Esophagus (tissue), 2 donors: ENCODE results near the gene ADAM23. TPM values are rescaled to one million over a fixed set of nuclear protein-coding genes. Genes with fewer than 3 reads are reported as not detected.
A peak's percentile ranks its signal among the peaks of the same experiment; 100 is the strongest.

Experiments used
- H3K27ac ChIP-seq, 2 donors: one replicate each; pipeline ENCODE4 v1.5.1; 2013; ENCODE audit warnings: low read depth in 2 of 2, mild to moderate bottlenecking in 2 of 2, inconsistent platforms in 1 of 2, low read length in 1 of 2, moderate library complexity in 1 of 2
- H3K27me3 ChIP-seq, 2 donors: one replicate each; pipeline ENCODE4 v1.6.1; 2013; ENCODE audit warnings: low read length in 2 of 2, control low read depth in 1 of 2, mild to moderate bottlenecking in 1 of 2; ENCODE audit not compliant: insufficient read depth in 2 of 2, control insufficient read depth in 1 of 2
- H3K36me3 ChIP-seq, 2 donors: one replicate each; pipeline ENCODE4 v1.6.1; 2013; ENCODE audit warnings: low read length in 1 of 2; ENCODE audit not compliant: control insufficient read depth in 2 of 2, insufficient read depth in 2 of 2
- H3K4me1 ChIP-seq, 2 donors: one replicate each; pipeline ENCODE4 v1.6.1; 2013; ENCODE audit warnings: low read length in 1 of 2; ENCODE audit not compliant: control insufficient read depth in 2 of 2, insufficient read depth in 2 of 2
- H3K4me3 ChIP-seq, 2 donors: one replicate each; pipeline ENCODE4 v1.5.1; 2013; ENCODE audit warnings: low read length in 2 of 2, mild to moderate bottlenecking in 2 of 2, low read depth in 1 of 2, moderate library complexity in 1 of 2
- H3K9me3 ChIP-seq, 2 donors: one replicate each; pipeline ENCODE4 v1.6.1; 2013; ENCODE audit warnings: mild to moderate bottlenecking in 2 of 2, low read depth in 1 of 2, low read length in 1 of 2, moderate library complexity in 1 of 2; ENCODE audit not compliant: control insufficient read depth in 2 of 2, insufficient read depth in 1 of 2
- WGBS, 2 donors: extraction: QIAGEN DNeasy Blood & Tissue Kit; methylation state at CpG; one replicate each; pipeline ENCODE4 v1.1.7; 2013; 5-methylcytosine and 5-hydroxymethylcytosine counted together
- polyA plus RNA-seq, 2 donors: library from polyadenylated mRNA; stranded (reverse); fragments of 200-250 nt; gene quantifications; one replicate each; pipeline ENCODE4 v1.2.3, GENCODE V29; 2013
- donor health status: healthy with polysubstance abuse.
- donor health status: Bipolar disorder and iron deficiency.

Gene ADAM23
- polyA plus RNA-seq, 2 donors, result 1.6 to 2.3 TPM

DNA sequence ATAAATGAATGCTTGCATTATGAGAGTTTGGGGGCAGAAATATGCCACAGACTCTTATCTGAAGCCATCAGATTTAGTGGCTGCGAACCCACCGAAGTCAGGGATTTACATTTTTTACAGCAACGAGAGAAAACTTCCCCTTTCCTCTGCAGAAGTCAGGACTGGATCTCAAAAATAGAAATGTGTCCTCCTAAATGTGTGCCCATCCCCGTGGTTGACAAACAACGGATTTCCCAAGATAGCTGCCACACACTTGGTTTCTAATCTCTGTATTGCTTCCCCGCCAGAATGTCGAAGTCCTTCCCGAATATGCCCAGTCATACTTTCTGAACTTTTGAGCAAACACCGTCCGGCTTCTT lies 879 bp upstream of the ADAM23 start:
- Histone ChIP-seq H3K4me3 (peak overlapping the region in 1 of 2 donors; percentile 70), H3K9me3 (no peaks in the 10 kb centered on the region), H3K27me3 (peaks cover 3 to 8% of the 10 kb centered on the region in 2 donors)

DNA sequence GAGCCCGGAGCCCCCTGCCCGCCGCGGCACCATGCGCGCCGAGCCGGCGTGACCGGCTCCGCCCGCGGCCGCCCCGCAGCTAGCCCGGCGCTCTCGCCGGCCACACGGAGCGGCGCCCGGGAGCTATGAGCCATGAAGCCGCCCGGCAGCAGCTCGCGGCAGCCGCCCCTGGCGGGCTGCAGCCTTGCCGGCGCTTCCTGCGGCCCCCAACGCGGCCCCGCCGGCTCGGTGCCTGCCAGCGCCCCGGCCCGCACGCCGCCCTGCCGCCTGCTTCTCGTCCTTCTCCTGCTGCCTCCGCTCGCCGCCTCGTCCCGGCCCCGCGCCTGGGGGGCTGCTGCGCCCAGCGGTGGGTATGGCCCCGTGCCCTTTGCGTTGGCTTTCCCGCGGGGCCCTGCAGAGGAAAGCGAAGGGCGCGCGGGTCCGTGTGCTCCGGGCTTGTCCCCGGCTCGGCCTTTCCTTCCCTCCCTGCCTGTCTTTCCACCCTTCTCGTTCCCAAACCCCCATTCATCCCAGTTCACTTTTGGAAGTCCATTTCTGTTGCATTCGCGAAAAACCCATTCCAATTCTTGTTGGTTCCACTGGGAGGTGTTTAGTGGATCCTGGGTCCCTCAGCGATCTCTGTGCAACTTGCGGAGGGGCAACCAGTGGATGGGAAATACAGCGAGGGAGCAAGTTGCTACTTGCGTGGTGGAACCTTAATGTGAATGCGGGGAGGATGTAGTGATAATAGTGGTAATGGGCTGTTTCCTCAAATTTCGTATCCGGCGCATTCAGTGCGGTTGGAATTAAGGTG lies 599 bp downstream of the ADAM23 start:
- H3K9me3 ChIP-seq, result no peaks in the 10 kb centered on the region
- H3K4me3 ChIP-seq, result peak overlapping the region; percentile 55 to 70
- no peaks in the 10 kb centered on the region for H3K36me3 ChIP-seq
- H3K27ac ChIP-seq, result no peak overlapping the region
- peaks cover 3 to 8% of the 10 kb centered on the region in 2 donors for H3K27me3 ChIP-seq
- 4% methylated on average over 42 to 77 of the region's 77 CpGs for WGBS, 2 donors
- H3K4me1 ChIP-seq, result peaks cover 3 to 5% of the 10 kb centered on the region in 2 donors

More for the DNA sequence above, 879 bp upstream of the ADAM23 start:
- 9 to 13% methylated on average over 10 of the region's 10 CpGs for WGBS, 2 donors
- no peak overlapping the region for H3K27ac ChIP-seq
- H3K4me1 ChIP-seq, result peaks cover 3 to 5% of the 10 kb centered on the region in 2 donors
- no peaks in the 10 kb centered on the region for H3K36me3 ChIP-seq

DNA sequence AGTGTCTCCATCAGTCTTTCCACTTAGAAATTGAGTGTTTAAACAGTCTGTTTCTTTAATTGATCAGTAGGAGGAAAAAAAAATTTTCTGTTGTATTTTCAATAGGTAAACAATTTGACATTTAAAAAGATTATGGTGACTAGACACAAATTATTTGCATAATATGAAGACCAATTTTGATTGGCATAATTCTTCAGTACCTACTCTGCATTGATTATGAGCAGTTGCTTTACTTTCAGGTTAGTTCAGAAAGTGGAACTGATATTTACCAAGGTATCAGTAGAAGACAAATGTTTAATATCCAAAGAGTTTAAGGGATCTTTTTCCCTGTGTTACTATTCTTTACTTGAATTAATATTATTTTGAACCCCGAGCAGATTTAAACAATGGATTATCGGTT lies 2.6 kb downstream of the ADAM23 start:
- WGBS, 2 donors, result 88 to 90% methylated on average over 2 of the region's 2 CpGs
- Histone ChIP-seq H3K36me3 (no peaks in the 10 kb centered on the region), H3K4me1 (peaks cover 3 to 5% of the 10 kb centered on the region in 2 donors), H3K27me3 (peaks cover 3 to 8% of the 10 kb centered on the region in 2 donors), H3K9me3 (no peaks in the 10 kb centered on the region), H3K4me3 (no peak overlapping the region), H3K27ac (no peak overlapping the region)

DNA sequence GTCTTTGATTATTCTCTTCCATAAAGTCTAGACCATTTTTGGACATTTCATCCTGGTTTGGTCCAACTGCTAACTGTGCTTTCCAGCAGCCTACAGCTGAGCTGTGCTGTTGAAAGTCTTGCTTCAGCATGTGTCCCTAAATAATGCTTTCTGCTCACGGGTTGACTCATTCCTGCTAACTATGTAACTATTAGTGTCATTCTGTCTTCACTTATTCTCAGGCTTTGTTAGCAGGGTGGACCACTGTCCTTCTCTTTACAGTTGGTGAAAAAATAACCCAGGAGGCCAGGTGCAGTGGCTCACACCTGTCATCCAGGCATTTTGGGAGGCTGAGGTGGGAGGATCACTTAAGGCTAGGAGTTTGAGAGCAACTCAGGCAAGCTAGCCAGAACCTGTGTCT lies 8.9 kb downstream of the ADAM23 start:
- Histone ChIP-seq H3K4me3 (no peak overlapping the region), H3K27me3 (no peaks in the 10 kb centered on the region), H3K9me3 (no peaks in the 10 kb centered on the region), H3K27ac (no peak overlapping the region), H3K36me3 (no peaks in the 10 kb centered on the region), H3K4me1 (no peaks in the 10 kb centered on the region)
- 79 to 87% methylated on average over 1 of the region's 1 CpG for WGBS, 2 donors

DNA sequence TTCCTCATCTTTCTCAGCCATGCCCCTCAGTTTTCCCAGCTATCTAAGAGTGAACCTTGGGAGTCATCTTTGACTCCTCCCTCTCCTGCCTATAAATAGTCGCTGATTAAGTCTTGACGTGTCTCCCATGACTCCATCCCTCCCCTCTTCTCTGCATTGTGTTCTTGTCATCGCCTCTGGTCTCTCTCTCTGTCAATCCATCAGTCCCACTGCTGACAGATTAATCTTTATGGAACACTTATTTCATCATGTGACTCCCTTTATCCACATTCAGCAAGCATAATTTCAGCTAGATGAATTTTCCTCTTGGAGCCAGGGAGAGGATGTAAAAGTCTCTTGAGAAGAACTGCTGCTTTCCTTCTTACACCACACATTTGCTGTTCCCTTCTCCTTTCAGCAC lies 9.4 kb downstream of the ADAM23 start:
- no peak overlapping the region for H3K27ac ChIP-seq
- H3K36me3 ChIP-seq, result no peaks in the 10 kb centered on the region
- H3K4me3 ChIP-seq, result no peak overlapping the region
- no peaks in the 10 kb centered on the region for H3K9me3 ChIP-seq
- WGBS, 2 donors, result 41 to 44% methylated on average over 3 of the region's 3 CpGs
- H3K27me3 ChIP-seq, result no peaks in the 10 kb centered on the region
- no peaks in the 10 kb centered on the region for H3K4me1 ChIP-seq

DNA sequence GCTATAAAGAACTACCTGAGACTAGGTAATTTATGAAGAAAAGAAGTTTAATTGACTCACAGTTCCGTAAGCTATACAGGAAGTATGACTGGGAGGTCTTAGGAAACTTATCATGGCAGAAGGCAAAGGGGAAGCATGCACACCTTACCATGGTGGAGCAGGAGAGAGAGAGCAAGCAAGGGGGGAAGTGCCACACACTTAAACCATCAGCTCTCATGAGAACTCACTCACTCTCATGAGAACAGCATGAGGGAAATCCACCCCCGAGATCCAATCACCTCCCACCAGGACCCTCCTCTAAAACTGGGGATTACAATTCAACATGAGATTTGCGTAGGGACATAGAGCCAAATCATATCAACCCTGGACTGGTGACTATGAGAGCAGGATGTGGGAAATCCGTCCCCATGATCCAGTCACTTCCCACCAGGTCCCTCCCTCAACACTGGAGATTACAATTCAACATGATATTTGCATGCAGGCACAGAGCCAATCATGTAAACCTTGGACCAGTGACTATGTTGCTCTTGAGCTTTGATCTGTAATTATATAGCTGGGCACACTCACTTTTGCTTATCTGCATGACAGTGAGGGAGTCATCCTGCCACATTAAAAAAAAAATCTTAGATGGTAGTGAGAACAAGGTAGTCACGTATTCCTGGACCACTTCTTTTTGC lies 12.9 kb downstream of the ADAM23 start:
- no peak overlapping the region for H3K4me3 ChIP-seq
- H3K27ac ChIP-seq, result no peak overlapping the region
- H3K36me3 ChIP-seq, result no peaks in the 10 kb centered on the region
- H3K9me3 ChIP-seq, result no peaks in the 10 kb centered on the region
- H3K27me3 ChIP-seq, result no peaks in the 10 kb centered on the region
- H3K4me1 ChIP-seq, result no peaks in the 10 kb centered on the region
- 77 to 81% methylated on average over 5 of the region's 5 CpGs for WGBS, 2 donors

DNA sequence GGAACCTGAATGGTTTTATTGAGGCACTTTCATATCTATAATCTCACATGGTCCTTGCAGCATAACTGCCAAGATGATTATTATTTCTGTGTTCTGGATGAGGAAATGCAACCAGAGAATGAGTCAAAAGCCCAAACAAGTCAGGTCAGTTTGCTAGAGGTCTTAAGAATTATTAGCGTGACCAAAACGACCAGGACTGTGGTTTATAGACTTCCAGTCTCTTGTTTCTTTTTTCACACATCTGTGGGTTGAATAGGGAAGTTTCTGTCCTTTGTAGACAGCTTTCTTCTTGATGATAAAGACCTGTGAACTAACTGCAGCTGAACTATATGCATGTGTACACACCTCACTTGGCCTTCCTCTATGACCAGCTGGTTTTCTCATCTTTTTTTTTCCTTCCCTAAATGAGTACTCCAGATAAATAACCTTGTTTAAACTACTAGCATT lies 13.9 kb downstream of the ADAM23 start:
- no peaks in the 10 kb centered on the region for H3K9me3 ChIP-seq
- H3K27me3 ChIP-seq, result no peaks in the 10 kb centered on the region
- H3K27ac ChIP-seq, result peak overlapping the region in 1 of 2 donors; percentile 8
- no peaks in the 10 kb centered on the region for H3K4me1 ChIP-seq
- 28 to 32% methylated on average over 2 of the region's 2 CpGs for WGBS, 2 donors
- no peak overlapping the region for H3K4me3 ChIP-seq
- H3K36me3 ChIP-seq, result no peaks in the 10 kb centered on the region

DNA sequence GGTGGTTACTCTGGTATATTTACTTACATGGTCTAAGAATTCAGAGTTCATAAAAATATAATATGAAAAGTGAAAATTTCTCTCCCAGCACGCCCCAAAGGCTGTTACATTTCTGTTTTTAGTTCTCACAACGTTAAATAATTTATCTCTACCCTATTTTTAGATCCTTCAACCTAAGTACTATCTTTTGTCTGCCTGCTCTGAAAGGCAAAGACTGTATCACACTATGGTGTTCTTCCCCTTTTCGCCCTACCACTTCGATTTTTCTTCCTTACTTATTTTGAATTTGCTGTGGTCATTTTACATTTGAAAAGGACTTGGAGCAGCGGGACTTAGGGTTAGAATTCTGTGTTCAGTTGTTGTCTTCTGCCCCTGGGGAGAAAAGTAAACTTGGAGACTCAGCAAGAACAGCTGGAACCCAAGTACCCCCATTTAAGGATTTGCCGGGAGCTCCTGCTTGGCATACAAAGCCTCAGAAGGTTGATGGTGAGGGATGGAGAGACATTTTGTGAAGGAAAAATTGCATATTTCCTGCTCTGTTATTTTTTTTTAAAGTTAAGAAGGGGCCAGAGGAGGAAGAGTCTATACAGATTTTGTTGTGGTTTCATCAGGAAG lies 19.0 kb downstream of the ADAM23 start:
- Histone ChIP-seq H3K4me1 (no peaks in the 10 kb centered on the region), H3K27me3 (no peaks in the 10 kb centered on the region), H3K4me3 (no peak overlapping the region), H3K9me3 (peaks cover 0 to under 1% of the 10 kb centered on the region in 2 donors), H3K36me3 (no peaks in the 10 kb centered on the region), H3K27ac (no peak overlapping the region)
- 46 to 52% methylated on average over 6 of the region's 6 CpGs for WGBS, 2 donors

DNA sequence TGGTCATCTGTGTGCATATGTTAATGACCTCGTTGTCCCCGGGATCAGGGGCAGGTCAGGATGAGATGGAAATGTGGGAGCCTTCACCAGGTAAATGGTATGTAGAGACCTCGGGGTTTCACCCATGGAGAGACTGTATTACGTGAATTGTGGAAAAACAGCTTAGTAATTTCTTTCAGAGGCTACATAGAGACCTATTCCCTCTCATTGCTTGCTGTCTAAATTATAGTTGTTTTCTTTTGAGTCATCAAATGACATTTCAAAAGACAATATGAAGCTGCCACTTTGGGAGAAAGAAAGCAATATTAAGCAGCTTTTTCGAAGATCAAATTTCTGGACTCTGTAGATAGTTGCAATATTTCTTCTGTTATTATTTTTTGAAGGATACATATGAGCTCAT lies 20.4 kb downstream of the ADAM23 start:
- Histone ChIP-seq H3K9me3 (peaks cover 0 to 2% of the 10 kb centered on the region in 2 donors), H3K36me3 (no peaks in the 10 kb centered on the region), H3K4me1 (no peaks in the 10 kb centered on the region), H3K27ac (no peak overlapping the region), H3K27me3 (no peaks in the 10 kb centered on the region), H3K4me3 (no peak overlapping the region)
- 85 to 87% methylated on average over 5 of the region's 5 CpGs for WGBS, 2 donors
